ENCODE results near the gene LCT. TPM values are rescaled to one million over a fixed set of nuclear protein-coding genes. Genes with fewer than 3 reads are reported as not detected.

Gene LCT
- total and polyA plus RNA-seq, 9 of the 15 experiments (the other 6 are each of a cell fraction or from before 2014, with no cell fraction given), result 0.01 to 0.04 (median 0.03) TPM; not detected in 4

GRCh38 chr2:135741395-135742324, 95.3 kb downstream of the LCT start, which contains the start of gene UBXN4 (continued):
- TF ChIP-seq SOX6 (IDR thresholded peaks at IDR 0.05), result peak; percentile 31; the same call in 1 of the 2 replicates
- TF ChIP-seq MYNN (IDR thresholded peaks at IDR 0.05), result no peak
- TF ChIP-seq MYNN (CRISPR knock-in tag; IDR thresholded peaks at IDR 0.05), result no peak
- TF ChIP-seq ZNF311 (CRISPR knock-in tag; IDR thresholded peaks at IDR 0.05), result no peak
- peak; percentile 72 for TF ChIP-seq MEIS2 (IDR thresholded peaks at IDR 0.05; ENCODE audit: partially characterized antibody)
- no peak for TF ChIP-seq HDAC6 (IDR thresholded peaks at IDR 0.05; ENCODE audit: low read depth, low read length)
- peak; percentile 98 for TF ChIP-seq ZFX (CRISPR knock-in tag; IDR thresholded peaks at IDR 0.05)
- TF ChIP-seq KDM4B (IDR thresholded peaks at IDR 0.05; ENCODE audit: borderline replicate concordance in 2 of 2, low read depth in 1 of 2), result no peak
- TF ChIP-seq C11orf30 (IDR thresholded peaks at IDR 0.05; ENCODE audit: low read depth), result no peak
- peak in 1 of 2 experiments; percentile 40; a peak in 1 of 4 replicates for TF ChIP-seq NONO (IDR thresholded peaks at IDR 0.05; ENCODE audit: low read depth in 2 of 2, low read length in 1 of 2)
- no peak; the same call in 1 of the 2 replicates for TF ChIP-seq GTF2F1 (IDR thresholded peaks at IDR 0.05; ENCODE audit: low read depth, low read length)
- peak; percentile 82; the same call in 1 of the 2 replicates for TF ChIP-seq TGIF2 (CRISPR knock-in tag; IDR thresholded peaks at IDR 0.05)
- peak; percentile 98 for TF ChIP-seq CREB3L1 (IDR thresholded peaks at IDR 0.05; ENCODE audit: borderline replicate concordance, low read depth)
- no peak for TF ChIP-seq RFX1 (IDR thresholded peaks at IDR 0.05)
- TF ChIP-seq TCF7L2 (IDR thresholded peaks at IDR 0.05; ENCODE audit: low read depth, low read length), result no peak
- TF ChIP-seq ZNF217 (CRISPR knock-in tag; IDR thresholded peaks at IDR 0.05), result no peak
- TF ChIP-seq DIDO1 (tag; IDR thresholded peaks at IDR 0.05; ENCODE audit: low read depth), result no peak
- no peak for TF ChIP-seq KAT8 (IDR thresholded peaks at IDR 0.05; ENCODE audit: low read depth)
- no peak for TF ChIP-seq CEBPG (CRISPR knock-in tag; IDR thresholded peaks at IDR 0.05)
- TF ChIP-seq CEBPG (tag; conservative IDR thresholded peaks at IDR 0.05 in 1 of 2, IDR thresholded peaks at IDR 0.05 in 1 of 2), result no peak
- no peak for TF ChIP-seq NR2F6 (CRISPR knock-in tag; IDR thresholded peaks at IDR 0.05)
- TF ChIP-seq ZNF41 (CRISPR knock-in tag; conservative IDR thresholded peaks at IDR 0.05), result no peak
- TF ChIP-seq SP1 (CRISPR knock-in tag; IDR thresholded peaks at IDR 0.05), result peak; percentile 59
- TF ChIP-seq ZNF444 (CRISPR knock-in tag; IDR thresholded peaks at IDR 0.05), result no peak
- no peak for TF ChIP-seq ZNF699 (CRISPR knock-in tag; IDR thresholded peaks at IDR 0.05; ENCODE audit: insufficient replicate concordance)

Data from K562 (cell line).